Measurements from ENCODE around the gene PRPF6.

The PRPF6 gene

GRCh38 chr20:64072498-64073063 is 91.6 kb downstream of the PRPF6 start:
- TF ChIP-seq GATA3 (IDR thresholded peaks at IDR 0.05; ENCODE audit: low read depth, low read length), result no peak
- TF ChIP-seq GATA2 (IDR thresholded peaks at IDR 0.05; ENCODE audit: low read depth, low read length), result no peak

- TF ChIP-seq GATA3 (IDR thresholded peaks at IDR 0.05; ENCODE audit: low read depth, low read length) (no peak), GATA2 (IDR thresholded peaks at IDR 0.05; ENCODE audit: low read depth, low read length) (no peak)
Measured at GRCh38 chr20:64073476-64074183, 92.7 kb downstream of the PRPF6 start.

- TF ChIP-seq GATA3 (IDR thresholded peaks at IDR 0.05; ENCODE audit: low read depth, low read length), result no peak
- no peak for TF ChIP-seq GATA2 (IDR thresholded peaks at IDR 0.05; ENCODE audit: low read depth, low read length)
Measured at GRCh38 chr20:64074184-64074789, 93.4 kb downstream of the PRPF6 start.

- no peak for TF ChIP-seq GATA3 (IDR thresholded peaks at IDR 0.05; ENCODE audit: low read depth, low read length)
- no peak for TF ChIP-seq GATA2 (IDR thresholded peaks at IDR 0.05; ENCODE audit: low read depth, low read length)
Measured at GRCh38 chr20:64074963-64075362, 94.0 kb downstream of the PRPF6 start.

- no peak for TF ChIP-seq GATA3 (IDR thresholded peaks at IDR 0.05; ENCODE audit: low read depth, low read length)
- TF ChIP-seq GATA2 (IDR thresholded peaks at IDR 0.05; ENCODE audit: low read depth, low read length), result no peak
Measured at GRCh38 chr20:64075556-64075955, 94.6 kb downstream of the PRPF6 start.

- TF ChIP-seq GATA2 (IDR thresholded peaks at IDR 0.05; ENCODE audit: low read depth, low read length), result no peak
- TF ChIP-seq GATA3 (IDR thresholded peaks at IDR 0.05; ENCODE audit: low read depth, low read length), result no peak
Measured at GRCh38 chr20:64076061-64076997, 95.4 kb downstream of the PRPF6 start.

GRCh38 chr20:64077094-64077493 is 96.2 kb downstream of the PRPF6 start:
- TF ChIP-seq GATA2 (IDR thresholded peaks at IDR 0.05; ENCODE audit: low read depth, low read length), result no peak
- TF ChIP-seq GATA3 (IDR thresholded peaks at IDR 0.05; ENCODE audit: low read depth, low read length), result no peak

- TF ChIP-seq GATA3 (IDR thresholded peaks at IDR 0.05; ENCODE audit: low read depth, low read length) (no peak), GATA2 (IDR thresholded peaks at IDR 0.05; ENCODE audit: low read depth, low read length) (no peak)
Measured at GRCh38 chr20:64077541-64077875, 96.6 kb downstream of the PRPF6 start.

DNA sequence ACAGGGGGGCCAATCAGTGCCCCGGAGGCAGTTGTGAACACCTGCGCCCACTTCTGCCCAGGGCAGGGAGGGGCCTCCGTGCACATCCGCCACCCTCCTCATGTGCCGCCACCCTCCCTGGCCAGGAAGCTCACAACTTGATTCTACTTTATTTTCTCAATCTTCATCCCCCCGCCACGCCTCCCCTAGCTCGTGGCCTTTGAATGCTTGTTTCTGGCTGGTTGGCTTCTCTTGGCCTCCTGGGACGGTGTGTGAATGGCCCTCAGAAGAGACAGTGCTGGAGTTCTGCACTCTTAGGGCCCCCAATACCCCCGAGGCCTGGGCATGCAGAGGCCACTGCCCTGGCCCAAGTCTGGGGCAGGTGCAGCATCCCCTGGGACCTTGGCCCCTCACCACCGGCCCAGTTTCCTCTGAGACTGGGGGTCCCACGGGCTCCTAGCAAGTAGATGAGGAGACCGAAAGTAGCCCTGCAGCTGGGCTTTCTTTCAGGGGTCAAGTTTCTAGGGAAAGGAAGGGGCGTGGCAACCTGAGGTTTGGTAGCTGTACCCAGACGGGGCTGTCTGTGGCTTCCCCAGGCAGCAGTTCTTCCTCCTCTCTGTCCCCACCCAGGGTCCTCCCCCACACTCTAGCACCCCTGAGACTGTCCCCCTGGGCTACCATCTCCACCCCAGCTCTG is 97.1 kb downstream of the PRPF6 start:
- no peak for TF ChIP-seq GATA3 (IDR thresholded peaks at IDR 0.05; ENCODE audit: low read depth, low read length)
- no peak for TF ChIP-seq GATA2 (IDR thresholded peaks at IDR 0.05; ENCODE audit: low read depth, low read length)

- TF ChIP-seq GATA2 (IDR thresholded peaks at IDR 0.05; ENCODE audit: low read depth, low read length), result no peak
- TF ChIP-seq GATA3 (IDR thresholded peaks at IDR 0.05; ENCODE audit: low read depth, low read length), result no peak
Measured at GRCh38 chr20:64078934-64079272, 98.0 kb downstream of the PRPF6 start.

DNA sequence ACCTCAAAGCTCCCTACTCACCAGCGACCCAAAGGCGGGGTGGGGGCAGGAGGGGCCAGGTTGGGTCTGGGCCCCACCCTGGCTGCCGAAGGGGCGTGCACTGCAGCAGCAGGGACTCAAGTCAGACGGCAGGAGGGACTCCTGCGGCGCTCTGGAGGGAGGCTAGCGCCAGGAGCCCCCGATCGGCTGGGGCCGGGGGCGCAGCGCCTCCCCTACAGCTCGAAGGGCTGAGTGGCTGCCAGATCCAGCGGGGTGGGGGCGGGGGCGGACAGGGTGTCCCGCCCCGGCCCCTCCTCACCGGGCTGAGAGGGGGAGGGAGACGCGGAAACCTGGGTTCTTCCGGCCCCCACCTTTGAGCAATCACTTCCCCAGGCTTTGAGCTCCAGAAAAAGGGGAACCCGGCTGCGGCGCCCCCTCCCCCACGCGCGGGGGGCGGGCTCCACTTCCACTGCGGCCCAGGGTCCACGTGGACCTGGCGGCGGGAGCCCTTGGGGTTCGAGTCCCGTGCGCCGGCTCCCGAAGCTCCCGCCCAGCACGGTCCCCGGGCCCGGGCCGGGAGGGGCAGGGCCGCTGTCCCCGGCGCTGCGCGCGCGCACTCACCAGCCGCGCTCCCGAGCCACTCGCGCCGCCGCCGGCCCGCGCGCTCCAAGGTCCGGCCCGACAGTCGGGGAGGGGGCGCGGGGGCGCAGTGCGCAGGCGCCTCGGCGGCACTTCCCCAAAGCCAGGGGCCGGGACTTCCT is 98.5 kb downstream of the PRPF6 start, which contains the start of gene RGS19:
TSS of gene RGS19 (minus strand) at position 246 of the 740 bp plus-strand sequence. CDS start 2,632 bp downstream, outside the sequence.
- TF ChIP-seq GATA2 (IDR thresholded peaks at IDR 0.05; ENCODE audit: low read depth, low read length) (no peak), GATA3 (IDR thresholded peaks at IDR 0.05; ENCODE audit: low read depth, low read length) (no peak)

DNA sequence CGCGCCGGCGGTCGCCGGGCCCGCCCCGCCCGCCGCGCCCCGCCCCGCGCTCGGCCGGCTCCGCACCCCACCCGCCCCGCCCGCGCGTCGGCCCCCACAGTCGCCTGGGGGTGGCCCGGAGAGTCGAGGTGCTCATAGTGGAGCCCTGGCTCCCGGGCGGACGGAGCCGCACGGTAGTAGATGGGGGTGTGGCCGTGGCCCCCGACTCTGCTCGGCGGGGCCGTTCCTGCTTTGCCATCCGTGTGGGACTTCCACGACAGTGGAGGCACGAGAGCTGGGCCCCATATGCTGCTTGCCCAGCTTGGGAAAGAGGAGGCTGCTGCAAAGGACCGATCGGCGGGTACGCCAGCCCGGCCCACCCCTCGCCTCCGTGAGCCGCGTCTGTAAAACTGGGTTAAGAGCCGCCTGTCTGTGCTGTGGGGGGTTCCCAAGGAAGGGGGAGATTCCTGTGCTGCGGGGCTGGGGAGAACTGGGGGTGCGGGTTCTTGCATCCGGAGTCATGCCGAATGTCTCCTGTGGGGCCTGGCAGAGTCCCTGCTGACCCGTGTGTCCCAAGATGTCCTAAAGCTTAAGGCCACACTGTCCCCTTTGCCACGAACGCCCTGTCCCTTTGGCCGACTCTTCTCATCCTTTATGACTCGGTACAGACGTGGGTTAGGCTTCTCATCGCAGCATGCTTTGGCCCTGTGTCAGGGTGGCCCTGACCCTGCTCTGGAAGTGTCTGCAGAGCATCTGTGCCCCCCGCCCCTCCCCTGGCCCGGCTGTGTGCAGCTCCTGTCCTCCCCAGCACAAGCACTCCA is 99.3 kb downstream of the PRPF6 start, which contains the start of gene OPRL1:
TSS of gene OPRL1 (plus strand) at position 70 of the 800 bp plus-strand sequence. CDS start 12,639 bp downstream, outside the sequence.
- no peak for TF ChIP-seq GATA2 (IDR thresholded peaks at IDR 0.05; ENCODE audit: low read depth, low read length)
- TF ChIP-seq GATA3 (IDR thresholded peaks at IDR 0.05; ENCODE audit: low read depth, low read length), result no peak
